ENCODE results near the gene DPH1.

DNA sequence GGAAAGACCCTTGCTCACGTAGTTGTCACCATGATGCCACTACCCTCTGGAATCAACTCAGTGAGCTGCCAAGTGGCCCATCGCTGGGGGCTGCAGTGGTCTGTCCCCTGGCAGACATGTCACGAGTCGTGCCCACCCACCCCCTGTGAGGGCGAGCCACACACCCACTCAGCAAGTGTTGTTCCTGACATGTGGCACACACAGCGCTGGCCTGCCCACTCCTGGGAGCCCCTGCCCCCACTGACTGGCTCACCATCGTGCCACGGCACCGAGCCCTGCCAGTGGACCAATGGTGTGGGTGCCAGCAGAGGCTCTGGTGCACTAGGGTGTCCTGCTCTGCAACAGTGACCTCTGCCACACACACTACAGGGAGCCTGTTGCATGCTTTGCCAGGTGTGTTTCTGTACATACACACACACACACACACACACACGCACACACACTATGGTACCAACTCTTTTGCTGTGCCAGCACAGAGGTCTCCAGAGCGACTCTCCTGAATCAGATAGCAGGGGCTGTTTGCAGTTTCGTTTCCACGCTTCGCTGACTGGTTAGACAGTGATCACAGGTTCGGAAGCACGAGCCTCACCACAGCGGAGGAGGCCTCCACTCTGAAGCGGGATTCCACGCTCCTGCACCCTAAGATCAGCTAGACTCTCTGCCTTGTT, 12.5 kb upstream of the DPH1 start:
- TF ChIP-seq, protein P1, sequence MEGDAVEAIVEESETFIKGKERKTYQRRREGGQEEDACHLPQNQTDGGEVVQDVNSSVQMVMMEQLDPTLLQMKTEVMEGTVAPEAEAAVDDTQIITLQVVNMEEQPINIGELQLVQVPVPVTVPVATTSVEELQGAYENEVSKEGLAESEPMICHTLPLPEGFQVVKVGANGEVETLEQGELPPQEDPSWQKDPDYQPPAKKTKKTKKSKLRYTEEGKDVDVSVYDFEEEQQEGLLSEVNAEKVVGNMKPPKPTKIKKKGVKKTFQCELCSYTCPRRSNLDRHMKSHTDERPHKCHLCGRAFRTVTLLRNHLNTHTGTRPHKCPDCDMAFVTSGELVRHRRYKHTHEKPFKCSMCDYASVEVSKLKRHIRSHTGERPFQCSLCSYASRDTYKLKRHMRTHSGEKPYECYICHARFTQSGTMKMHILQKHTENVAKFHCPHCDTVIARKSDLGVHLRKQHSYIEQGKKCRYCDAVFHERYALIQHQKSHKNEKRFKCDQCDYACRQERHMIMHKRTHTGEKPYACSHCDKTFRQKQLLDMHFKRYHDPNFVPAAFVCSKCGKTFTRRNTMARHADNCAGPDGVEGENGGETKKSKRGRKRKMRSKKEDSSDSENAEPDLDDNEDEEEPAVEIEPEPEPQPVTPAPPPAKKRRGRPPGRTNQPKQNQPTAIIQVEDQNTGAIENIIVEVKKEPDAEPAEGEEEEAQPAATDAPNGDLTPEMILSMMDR (IDR thresholded peaks at IDR 0.05 in 4 of 5, conservative IDR thresholded peaks at IDR 0.05 in 1 of 5) = no peak
- no peak for TF ChIP-seq POLR2A (IDR thresholded peaks at IDR 0.05)
